PC-3 (cell line): ENCODE data around the gene PIK3IP1. TPM values are rescaled to one million over a fixed set of nuclear protein-coding genes. Genes with fewer than 3 reads are reported as not detected.
A peak's percentile ranks its signal among the peaks of the same experiment; 100 is the strongest.

Experiments used
- ATAC-seq: fragments of 200-7000 bp; cut with Tn5 transposase; 2 replicates; pipeline ENCODE4 v1.9.1; 2020; ENCODE audit warnings: mild to moderate bottlenecking, moderate library complexity
- BruUV-seq: library from RNA; stranded (reverse); fragments of 400-500 nt; replicated peaks from 2 replicates; lab custom pipeline; 2021; lab: Mats Ljungman, UMichigan
- CTCF ChIA-PET: fragments of 300-600 bp; sonication (Branson Sonifier 250); formaldehyde crosslinking; loops from one replicate; lab custom pipeline; 2022; ENCODE audit warnings: antibody characterized with exemption; lab: Charles Lee
- POLR2A ChIA-PET: fragments of 300-600 bp; sonication (Branson Sonifier 250); formaldehyde crosslinking; loops from one replicate; lab custom pipeline; 2022; ENCODE audit warnings: antibody characterized with exemption; ENCODE audit not compliant: unreplicated experiment; lab: Charles Lee
- DNase-seq: peaks from one replicate; pipeline ENCODE4 v3.0.0-alpha.2; 2015
- H2AFZ ChIP-seq: fragments of 300-600 bp; sonication (generic); 2 replicates; pipeline ENCODE4 v1.6.0; 2016; ENCODE audit warnings: antibody characterized with exemption, low read length
- H3F3A ChIP-seq: fragments of 300-600 bp; sonication (generic); one replicate; pipeline ENCODE4 v1.6.0; 2017; ENCODE audit warnings: antibody characterized with exemption, low read length, control low read depth, mild to moderate bottlenecking; ENCODE audit not compliant: unreplicated experiment
- H3K27ac ChIP-seq: fragments of 300-600 bp; sonication (generic); 2 replicates; pipeline ENCODE4 v1.5.1; 2016; ENCODE audit warnings: mild to moderate bottlenecking, low read length
- H3K27me3 ChIP-seq: fragments of 300-600 bp; sonication (generic); 2 replicates; pipeline ENCODE4 v1.6.1; 2016; ENCODE audit warnings: low read length, mixed read lengths
- H3K36me3 ChIP-seq: fragments of 300-600 bp; sonication (generic); 2 replicates; pipeline ENCODE4 v1.6.1; 2016; ENCODE audit warnings: low read depth, mixed run types, low read length, mixed read lengths
- H3K4me1 ChIP-seq: fragments of 300-600 bp; sonication (generic); 2 replicates; pipeline ENCODE4 v1.5.1; 2016; ENCODE audit warnings: low read length; ENCODE audit not compliant: insufficient read depth
- H3K4me2 ChIP-seq: fragments of 300-600 bp; sonication (generic); 2 replicates; pipeline ENCODE4 v1.6.0; 2016; ENCODE audit warnings: low read length
- H3K4me3 ChIP-seq: fragments of 300-600 bp; sonication (generic); 2 replicates; pipeline ENCODE4 v1.5.1; 2016; ENCODE audit warnings: mild to moderate bottlenecking, low read length, mixed read lengths
- H3K79me2 ChIP-seq: fragments of 300-600 bp; sonication (generic); 2 replicates; pipeline ENCODE4 v1.6.1; 2017; ENCODE audit warnings: low read length, mixed read lengths
- H3K9ac ChIP-seq: fragments of 300-600 bp; sonication (generic); 2 replicates; pipeline ENCODE4 v1.6.0; 2016; ENCODE audit warnings: mild to moderate bottlenecking, low read length
- H3K9me2 ChIP-seq: fragments of 300-600 bp; sonication (generic); replicated peaks from 2 replicates; pipeline ENCODE4 v1.6.1; 2016; ENCODE audit warnings: mixed run types, low read length, mixed read lengths
- H3K9me3 ChIP-seq: fragments of 300-600 bp; sonication (generic); 2 replicates; pipeline ENCODE4 v1.6.1; 2016; ENCODE audit warnings: low read length, mixed read lengths
- H4K20me1 ChIP-seq: fragments of 300-600 bp; sonication (generic); 2 replicates; pipeline ENCODE4 v1.6.1; 2016; ENCODE audit warnings: low read length, mixed read lengths
- EZH2 ChIP-seq: fragments of 300-600 bp; sonication (generic); IDR thresholded peaks from one replicate; pipeline ENCODE4 v1.6.1; 2017; ENCODE audit warnings: antibody characterized with exemption, mild to moderate bottlenecking, low read length; ENCODE audit not compliant: unreplicated experiment
- EZH2phosphoT487 ChIP-seq: fragments of 300-600 bp; sonication (generic); IDR thresholded peaks from 2 replicates; pipeline ENCODE4 v1.6.1; 2018; ENCODE audit warnings: mild to moderate bottlenecking, antibody characterized with exemption, low read length, borderline replicate concordance
- intact Hi-C: fragments of 100-400 bp; cut with micrococcal nuclease; formaldehyde crosslinking; loops from 2 replicates; pipeline ENCODE4 v1.9.0; 2023
- total RNA-seq: library from RNA; depleted of rRNA; stranded (reverse); fragments of >200 nt; gene quantifications from 2 replicates; pipeline ENCODE4 v1.2.3, GENCODE V29; 2014
- TF ChIP-seq, protein P1 (sequence below): fragments of 300-600 bp; sonication (generic); conservative IDR thresholded peaks from 2 replicates; pipeline ENCODE4 v1.5.1; 2017; ENCODE audit warnings: antibody characterized with exemption, low read depth, mild to moderate bottlenecking, low read length

Gene PIK3IP1
- total RNA-seq, 1 experiment from 2014 or later, result 1.9 TPM

DNA sequence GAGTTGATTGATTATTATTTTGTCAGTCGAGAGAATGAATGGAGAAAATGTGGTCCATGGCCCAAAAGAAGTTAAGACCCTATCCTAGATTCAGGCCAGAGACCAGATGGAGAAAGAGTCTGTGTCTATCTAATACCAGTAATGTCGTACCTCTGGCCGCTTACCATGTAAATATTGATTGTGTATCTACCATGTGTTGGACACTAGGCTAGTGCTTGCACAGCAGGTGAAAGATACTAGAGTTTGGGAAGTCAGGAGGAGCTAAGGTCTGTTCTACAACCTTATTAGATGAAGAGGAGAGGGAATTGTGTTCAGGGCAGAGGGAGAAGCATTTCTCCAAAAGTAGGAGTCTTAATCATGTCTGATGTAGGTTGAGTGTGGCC is 31.8 kb downstream of the PIK3IP1 start:
- no TSS peak for BruUV-seq
- H3K9me3 ChIP-seq, result no peaks in the 10 kb centered on the region
- ATAC-seq (no peak), DNase-seq (no peak)
- no peak overlapping the region for H3K9ac ChIP-seq
- TF ChIP-seq EZH2, result no peak
- TF ChIP-seq EZH2phosphoT487, result no peak
- TF ChIP-seq, protein P1, sequence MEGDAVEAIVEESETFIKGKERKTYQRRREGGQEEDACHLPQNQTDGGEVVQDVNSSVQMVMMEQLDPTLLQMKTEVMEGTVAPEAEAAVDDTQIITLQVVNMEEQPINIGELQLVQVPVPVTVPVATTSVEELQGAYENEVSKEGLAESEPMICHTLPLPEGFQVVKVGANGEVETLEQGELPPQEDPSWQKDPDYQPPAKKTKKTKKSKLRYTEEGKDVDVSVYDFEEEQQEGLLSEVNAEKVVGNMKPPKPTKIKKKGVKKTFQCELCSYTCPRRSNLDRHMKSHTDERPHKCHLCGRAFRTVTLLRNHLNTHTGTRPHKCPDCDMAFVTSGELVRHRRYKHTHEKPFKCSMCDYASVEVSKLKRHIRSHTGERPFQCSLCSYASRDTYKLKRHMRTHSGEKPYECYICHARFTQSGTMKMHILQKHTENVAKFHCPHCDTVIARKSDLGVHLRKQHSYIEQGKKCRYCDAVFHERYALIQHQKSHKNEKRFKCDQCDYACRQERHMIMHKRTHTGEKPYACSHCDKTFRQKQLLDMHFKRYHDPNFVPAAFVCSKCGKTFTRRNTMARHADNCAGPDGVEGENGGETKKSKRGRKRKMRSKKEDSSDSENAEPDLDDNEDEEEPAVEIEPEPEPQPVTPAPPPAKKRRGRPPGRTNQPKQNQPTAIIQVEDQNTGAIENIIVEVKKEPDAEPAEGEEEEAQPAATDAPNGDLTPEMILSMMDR, result no peak
- intact Hi-C loops, result no loop called here
- H3K4me2 ChIP-seq, result no peak overlapping the region
- H3F3A ChIP-seq, result no peaks in the 10 kb centered on the region
- ChIA-PET POLR2A (no interaction called here), CTCF (no interaction called here)
- no peaks in the 10 kb centered on the region for H3K79me2 ChIP-seq
- H3K4me3 ChIP-seq, result no peak overlapping the region
- H3K27ac ChIP-seq, result no peak overlapping the region
- H3K27me3 ChIP-seq, result no peaks in the 10 kb centered on the region
- no peaks in the 10 kb centered on the region for H3K9me2 ChIP-seq
- no peak overlapping the region for H2AFZ ChIP-seq
- peaks cover 3% of the 10 kb centered on the region; the same call in 1 of the 2 replicates for H3K4me1 ChIP-seq
- no peaks in the 10 kb centered on the region for H3K36me3 ChIP-seq
- H4K20me1 ChIP-seq, result no peaks in the 10 kb centered on the region

GRCh38 chr22:31259798-31260473 is 32.4 kb downstream of the PIK3IP1 start:
- intact Hi-C loops, result no loop called here
- CTCF ChIA-PET, result no interaction called here
- H3K36me3 ChIP-seq, result no peaks in the 10 kb centered on the region

DNA sequence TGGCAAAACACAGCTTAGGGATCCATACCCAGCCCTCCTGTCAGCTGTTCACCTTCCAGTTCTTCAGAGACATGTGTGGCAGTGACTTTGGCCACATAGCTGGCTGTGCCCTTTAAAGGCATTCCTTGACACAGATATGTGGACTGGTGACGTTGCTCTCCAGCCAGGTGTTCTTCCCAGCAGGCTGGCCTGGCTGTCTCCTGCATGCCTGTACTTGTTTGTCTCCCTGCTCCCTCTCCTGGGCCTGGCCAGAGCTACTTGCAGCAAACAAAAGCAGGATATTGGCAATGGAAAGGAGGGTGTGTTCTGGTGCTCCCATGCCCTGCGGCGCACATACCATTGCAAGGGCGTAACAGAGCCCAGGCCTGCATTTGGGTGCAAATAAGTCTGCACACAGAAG is 38.3 kb downstream of the PIK3IP1 start:
- no peak overlapping the region for H3K9ac ChIP-seq
- no peak overlapping the region for H3K27ac ChIP-seq
- H3K27me3 ChIP-seq, result no peaks in the 10 kb centered on the region
- no peaks in the 10 kb centered on the region for H3F3A ChIP-seq
- ChIA-PET POLR2A (no interaction called here), CTCF (interaction anchor here (0.6 kb wide), 1 partner anchor 1068 kb away, joined by 3 read pairs; no protein-coding TSS in a partner anchor)
- no peaks in the 10 kb centered on the region for H3K36me3 ChIP-seq
- H3K79me2 ChIP-seq, result no peaks in the 10 kb centered on the region
- H3K9me3 ChIP-seq, result no peaks in the 10 kb centered on the region
- H3K4me2 ChIP-seq, result no peak overlapping the region
- TF ChIP-seq, protein P1, result no peak
- no peak for TF ChIP-seq EZH2phosphoT487
- TF ChIP-seq EZH2, result no peak
- H3K9me2 ChIP-seq, result no peaks in the 10 kb centered on the region
- ATAC-seq (no peak), DNase-seq (no peak)
- intact Hi-C loops, result no loop called here
- no peak overlapping the region for H3K4me3 ChIP-seq
- BruUV-seq, result no TSS peak
- no peaks in the 10 kb centered on the region for H3K4me1 ChIP-seq
- H2AFZ ChIP-seq, result no peak overlapping the region
- H4K20me1 ChIP-seq, result no peaks in the 10 kb centered on the region

More at GRCh38 chr22:31259798-31260473, 32.4 kb downstream of the PIK3IP1 start:
- no peaks in the 10 kb centered on the region for H4K20me1 ChIP-seq
- TF ChIP-seq, protein P1, result no peak
- TF ChIP-seq EZH2, result no peak
- TF ChIP-seq EZH2phosphoT487, result no peak
- H3K4me2 ChIP-seq, result no peak overlapping the region
- POLR2A ChIA-PET, result no interaction called here
- no peak overlapping the region for H3K4me3 ChIP-seq
- no peaks in the 10 kb centered on the region for H3K79me2 ChIP-seq
- H3F3A ChIP-seq, result no peaks in the 10 kb centered on the region
- no peak overlapping the region for H2AFZ ChIP-seq
- H3K9me3 ChIP-seq, result no peaks in the 10 kb centered on the region
- no peak overlapping the region for H3K27ac ChIP-seq
- no peaks in the 10 kb centered on the region for H3K9me2 ChIP-seq
- peak; percentile 33 for ATAC-seq
- peaks cover 3% of the 10 kb centered on the region; the same call in 1 of the 2 replicates for H3K4me1 ChIP-seq
- H3K27me3 ChIP-seq, result no peaks in the 10 kb centered on the region
- DNase-seq, result peak; percentile 13
- BruUV-seq, result no TSS peak
- H3K9ac ChIP-seq, result no peak overlapping the region
